ENCODE data around the gene KLHL15. TPM values are rescaled to one million over a fixed set of nuclear protein-coding genes. Genes with fewer than 3 reads are reported as not detected.

The KLHL15 gene
- total RNA-seq, 1 donor from 2014 or later = 16.3 TPM

DNA sequence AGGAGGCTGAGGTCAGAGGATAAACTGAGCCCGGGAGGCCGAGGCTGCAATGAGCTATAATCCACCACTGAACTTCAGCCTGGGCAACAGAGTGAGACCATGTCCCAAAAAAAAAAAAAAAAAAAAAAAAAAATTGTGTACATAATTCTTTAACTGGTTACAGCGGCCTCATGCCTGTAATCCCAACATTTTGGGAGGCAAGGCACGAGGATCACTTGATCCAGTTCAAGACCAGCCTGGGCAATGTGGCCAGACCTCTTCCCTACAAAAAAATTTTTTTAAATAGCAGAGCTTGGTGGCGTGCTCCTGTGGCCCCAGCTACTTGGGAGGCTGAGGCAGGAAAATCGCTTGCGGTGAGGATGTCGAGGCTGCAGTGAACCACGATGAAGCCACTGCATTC, 9.3 kb downstream of the KLHL15 start:
- H3K4me1 Mint-ChIP-seq (ENCODE audit: unreplicated experiment) = peaks cover 45% of the 10 kb centered on the region
- DNase-seq (ENCODE audit: extremely low spot score, unreplicated experiment) = peak; percentile 30
- TF ChIP-seq, protein P1, sequence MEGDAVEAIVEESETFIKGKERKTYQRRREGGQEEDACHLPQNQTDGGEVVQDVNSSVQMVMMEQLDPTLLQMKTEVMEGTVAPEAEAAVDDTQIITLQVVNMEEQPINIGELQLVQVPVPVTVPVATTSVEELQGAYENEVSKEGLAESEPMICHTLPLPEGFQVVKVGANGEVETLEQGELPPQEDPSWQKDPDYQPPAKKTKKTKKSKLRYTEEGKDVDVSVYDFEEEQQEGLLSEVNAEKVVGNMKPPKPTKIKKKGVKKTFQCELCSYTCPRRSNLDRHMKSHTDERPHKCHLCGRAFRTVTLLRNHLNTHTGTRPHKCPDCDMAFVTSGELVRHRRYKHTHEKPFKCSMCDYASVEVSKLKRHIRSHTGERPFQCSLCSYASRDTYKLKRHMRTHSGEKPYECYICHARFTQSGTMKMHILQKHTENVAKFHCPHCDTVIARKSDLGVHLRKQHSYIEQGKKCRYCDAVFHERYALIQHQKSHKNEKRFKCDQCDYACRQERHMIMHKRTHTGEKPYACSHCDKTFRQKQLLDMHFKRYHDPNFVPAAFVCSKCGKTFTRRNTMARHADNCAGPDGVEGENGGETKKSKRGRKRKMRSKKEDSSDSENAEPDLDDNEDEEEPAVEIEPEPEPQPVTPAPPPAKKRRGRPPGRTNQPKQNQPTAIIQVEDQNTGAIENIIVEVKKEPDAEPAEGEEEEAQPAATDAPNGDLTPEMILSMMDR (IDR thresholded peaks at IDR 0.05) = no peak
- no peak overlapping the region for H3K4me3 Mint-ChIP-seq (ENCODE audit: unreplicated experiment)
- H3K27me3 Mint-ChIP-seq (ENCODE audit: unreplicated experiment) = no peaks in the 10 kb centered on the region
- peaks cover 10% of the 10 kb centered on the region for H3K36me3 Mint-ChIP-seq (ENCODE audit: unreplicated experiment)
- no peak overlapping the region for H3K27ac Mint-ChIP-seq (ENCODE audit: unreplicated experiment)
- no peaks in the 10 kb centered on the region for H3K9me3 Mint-ChIP-seq (ENCODE audit: unreplicated experiment)

DNA sequence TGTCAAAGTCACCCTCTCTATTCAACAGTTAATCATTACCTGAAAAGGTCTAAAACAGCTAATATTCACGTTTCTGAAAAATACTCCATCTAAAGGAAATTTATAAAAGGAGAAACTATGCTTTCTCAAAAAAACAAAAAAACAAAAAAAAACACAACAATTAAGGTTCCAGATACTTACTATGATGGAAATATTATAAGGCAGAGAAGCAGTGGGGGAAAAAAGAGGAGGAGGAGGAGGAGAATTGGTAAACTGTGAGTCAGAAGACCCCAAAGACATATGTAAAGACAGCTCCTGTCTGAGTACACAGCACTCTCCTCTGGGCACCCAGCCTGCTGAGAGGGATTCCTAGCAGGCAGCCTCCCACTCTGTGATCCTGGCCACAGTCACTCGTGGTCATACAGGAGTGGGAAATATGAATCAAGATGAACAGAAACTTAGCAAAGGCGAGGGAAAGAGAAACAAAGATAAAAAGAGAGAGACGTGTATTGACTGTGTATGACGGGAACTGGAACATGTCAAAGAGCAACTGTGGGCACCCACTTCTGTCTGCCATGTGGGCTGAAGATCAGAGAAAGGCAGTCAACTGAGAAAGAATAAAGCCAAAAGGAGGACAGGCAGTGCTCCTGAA, 12.5 kb downstream of the KLHL15 start:
- no peak for DNase-seq (ENCODE audit: extremely low spot score, unreplicated experiment)
- Mint-ChIP-seq H3K27ac (ENCODE audit: unreplicated experiment) (peak overlapping the region; percentile 72), H3K9me3 (ENCODE audit: unreplicated experiment) (peaks cover 5% of the 10 kb centered on the region), H3K4me1 (ENCODE audit: unreplicated experiment) (peaks cover 22% of the 10 kb centered on the region), H3K36me3 (ENCODE audit: unreplicated experiment) (peaks cover 22% of the 10 kb centered on the region), H3K4me3 (ENCODE audit: unreplicated experiment) (no peak overlapping the region), H3K27me3 (ENCODE audit: unreplicated experiment) (no peaks in the 10 kb centered on the region)
- TF ChIP-seq, protein P1 (IDR thresholded peaks at IDR 0.05) = no peak

DNA sequence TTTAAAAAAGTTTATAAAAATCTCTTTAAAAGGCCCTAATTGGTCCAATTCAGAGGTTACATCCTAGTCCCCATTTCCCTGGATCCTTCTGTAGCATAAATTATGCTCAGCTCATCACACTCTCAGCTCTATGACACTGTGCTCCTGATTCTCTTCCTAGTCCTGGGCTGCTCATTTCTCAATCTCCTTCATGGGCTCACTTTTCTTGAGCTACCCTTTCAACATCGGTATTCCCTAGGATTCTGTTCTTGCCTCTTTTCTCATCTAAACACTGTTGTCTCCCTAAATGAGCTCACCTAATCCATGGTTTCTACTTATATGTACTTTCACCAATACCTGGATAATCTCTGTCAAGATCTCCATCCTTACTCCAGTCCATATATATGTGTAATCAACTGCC, 14.7 kb downstream of the KLHL15 start:
- Mint-ChIP-seq H3K27ac (ENCODE audit: unreplicated experiment) (no peak overlapping the region), H3K4me1 (ENCODE audit: unreplicated experiment) (peaks cover 21% of the 10 kb centered on the region), H3K27me3 (ENCODE audit: unreplicated experiment) (no peaks in the 10 kb centered on the region), H3K4me3 (ENCODE audit: unreplicated experiment) (no peak overlapping the region), H3K36me3 (ENCODE audit: unreplicated experiment) (peaks cover 20% of the 10 kb centered on the region), H3K9me3 (ENCODE audit: unreplicated experiment) (peaks cover 5% of the 10 kb centered on the region)
- no peak for DNase-seq (ENCODE audit: extremely low spot score, unreplicated experiment)
- TF ChIP-seq, protein P1 (IDR thresholded peaks at IDR 0.05) = no peak

DNA sequence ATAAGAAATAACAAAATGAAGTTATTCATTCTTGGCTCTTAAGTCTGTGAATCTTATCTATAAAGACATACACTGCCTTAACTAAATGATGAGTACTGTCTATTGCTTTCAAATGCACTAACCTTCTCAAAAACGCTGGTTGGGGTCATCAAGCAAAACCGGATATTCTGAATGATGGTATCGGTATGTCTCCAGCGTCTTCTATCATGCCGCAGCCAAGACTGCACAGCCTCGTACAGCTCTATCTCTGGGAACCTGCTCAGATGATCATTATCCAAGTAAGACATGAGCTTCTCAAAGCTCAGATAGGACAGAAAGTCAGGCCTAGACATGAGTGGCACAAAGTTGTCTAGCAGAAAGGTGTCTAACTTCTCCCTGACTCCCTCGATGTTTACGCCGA, 21.1 kb downstream of the KLHL15 start:
- TF ChIP-seq, protein P1 (IDR thresholded peaks at IDR 0.05) = no peak
- Mint-ChIP-seq H3K27me3 (ENCODE audit: unreplicated experiment) (no peaks in the 10 kb centered on the region), H3K4me3 (ENCODE audit: unreplicated experiment) (no peak overlapping the region), H3K4me1 (ENCODE audit: unreplicated experiment) (peaks cover 26% of the 10 kb centered on the region), H3K9me3 (ENCODE audit: unreplicated experiment) (peaks cover 5% of the 10 kb centered on the region), H3K27ac (ENCODE audit: unreplicated experiment) (no peak overlapping the region), H3K36me3 (ENCODE audit: unreplicated experiment) (peaks cover 32% of the 10 kb centered on the region)
- DNase-seq (ENCODE audit: extremely low spot score, unreplicated experiment) = no peak

DNA sequence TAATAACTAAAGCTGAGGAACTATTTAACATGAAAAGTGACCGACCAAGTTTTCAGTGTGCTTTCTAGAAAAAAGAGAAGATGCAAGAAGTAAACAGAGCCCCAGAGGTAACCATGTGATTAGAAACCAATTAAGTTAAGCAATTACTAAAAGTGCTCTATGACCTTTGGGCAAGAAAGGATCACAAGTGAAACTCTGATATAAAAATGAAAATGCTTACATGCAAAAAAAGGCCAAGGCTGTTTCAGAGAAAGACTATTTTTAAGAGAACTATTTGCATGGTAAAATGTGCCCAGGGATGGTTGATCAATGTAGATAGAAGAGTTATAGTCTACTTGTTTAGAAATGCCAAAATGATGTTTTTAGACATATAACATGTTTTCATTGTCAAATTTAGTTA, 22.0 kb downstream of the KLHL15 start:
- Mint-ChIP-seq H3K27ac (ENCODE audit: unreplicated experiment) (no peak overlapping the region), H3K27me3 (ENCODE audit: unreplicated experiment) (no peaks in the 10 kb centered on the region), H3K9me3 (ENCODE audit: unreplicated experiment) (peaks cover 2% of the 10 kb centered on the region), H3K4me3 (ENCODE audit: unreplicated experiment) (no peak overlapping the region), H3K4me1 (ENCODE audit: unreplicated experiment) (peaks cover 24% of the 10 kb centered on the region), H3K36me3 (ENCODE audit: unreplicated experiment) (peaks cover 28% of the 10 kb centered on the region)
- no peak for DNase-seq (ENCODE audit: extremely low spot score, unreplicated experiment)
- TF ChIP-seq, protein P1 (IDR thresholded peaks at IDR 0.05) = no peak
